CD1c-positive myeloid dendritic cell (primary cell): Measurements from ENCODE around the gene INTS3.

Experiments used
- DNase-seq: peaks from one replicate; pipeline ENCODE4 v3.0.0-alpha.2; 2016; ENCODE audit errors: extremely low spot score

INTS3 gene

DNA sequence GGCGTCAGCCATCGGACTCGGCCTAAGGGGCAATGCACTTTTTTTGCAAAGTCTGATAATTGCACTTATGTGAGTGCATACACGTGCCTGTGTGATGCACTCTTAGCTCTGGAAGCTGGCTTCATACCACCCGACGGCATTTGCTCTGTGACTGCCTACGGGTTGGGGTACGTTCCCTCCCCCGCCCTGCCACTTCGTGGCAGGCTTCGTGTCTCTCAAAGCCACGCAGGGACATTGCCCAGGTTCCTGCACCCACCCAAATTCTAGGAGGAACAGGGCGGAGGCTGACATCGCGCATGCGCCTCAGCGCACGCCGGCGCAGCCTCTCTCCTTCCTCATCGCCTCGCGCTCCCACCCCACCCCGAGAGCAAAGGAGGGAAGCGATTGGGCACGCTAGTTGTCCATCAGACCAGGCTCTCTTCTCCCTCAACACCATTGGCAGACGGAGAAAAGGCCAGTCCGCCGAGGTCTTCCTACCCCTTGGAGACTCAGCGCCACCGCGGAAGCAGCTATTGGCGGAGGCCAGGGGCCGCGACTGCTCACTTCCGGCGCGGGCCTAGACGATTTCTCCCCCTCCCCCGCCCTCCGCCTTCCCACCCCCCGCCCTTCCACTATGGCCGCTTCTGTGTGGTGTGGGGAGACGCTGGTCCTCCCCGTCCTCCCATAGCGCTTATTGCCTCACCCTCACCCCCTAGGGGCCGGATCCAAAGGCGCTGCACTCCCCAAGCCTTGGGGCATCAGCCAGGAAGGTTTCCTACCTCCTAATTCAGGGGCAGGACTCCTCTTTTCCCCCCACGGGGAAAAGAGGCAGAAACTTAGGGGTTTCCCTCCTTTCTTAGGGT is at the start of gene INTS3:
INTS3 (plus strand) TSS at position 588 of the 842 bp plus-strand sequence. CDS start 585 bp downstream, outside the sequence.
- peak; percentile 99 for DNase-seq

DNA sequence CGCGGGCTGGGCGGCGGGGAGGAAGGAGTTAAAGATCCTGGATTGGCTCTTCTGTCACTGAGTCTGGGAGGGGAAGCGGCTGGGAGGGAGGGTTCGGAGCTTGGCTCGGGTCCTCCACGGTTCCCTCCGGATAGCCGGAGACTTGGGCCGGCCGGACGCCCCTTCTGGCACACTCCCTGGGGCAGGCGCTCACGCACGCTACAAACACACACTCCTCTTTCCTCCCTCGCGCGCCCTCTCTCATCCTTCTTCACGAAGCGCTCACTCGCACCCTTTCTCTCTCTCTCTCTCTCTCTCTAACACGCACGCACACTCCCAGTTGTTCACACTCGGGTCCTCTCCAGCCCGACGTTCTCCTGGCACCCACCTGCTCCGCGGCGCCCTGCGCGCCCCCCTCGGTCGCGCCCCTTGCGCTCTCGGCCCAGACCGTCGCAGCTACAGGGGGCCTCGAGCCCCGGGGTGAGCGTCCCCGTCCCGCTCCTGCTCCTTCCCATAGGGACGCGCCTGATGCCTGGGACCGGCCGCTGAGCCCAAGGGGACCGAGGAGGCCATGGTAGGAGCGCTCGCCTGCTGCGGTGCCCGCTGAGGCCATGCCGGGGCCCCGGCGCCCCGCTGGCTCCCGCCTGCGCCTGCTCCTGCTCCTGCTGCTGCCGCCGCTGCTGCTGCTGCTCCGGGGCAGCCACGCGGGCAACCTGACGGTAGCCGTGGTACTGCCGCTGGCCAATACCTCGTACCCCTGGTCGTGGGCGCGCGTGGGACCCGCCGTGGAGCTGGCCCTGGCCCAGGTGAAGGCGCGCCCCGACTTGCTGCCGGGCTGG is 49.1 kb upstream of the INTS3 start, which contains the start of gene NPR1:
NPR1 (plus strand) TSS at position 170 of the 818 bp plus-strand sequence; CDS start at position 591, 421 bp downstream.
- DNase-seq = peak; percentile 46

- DNase-seq = peak; percentile 39
These were observed 48.3 kb upstream of the INTS3 start for GRCh38 chr1:153679337-153680119.

DNA sequence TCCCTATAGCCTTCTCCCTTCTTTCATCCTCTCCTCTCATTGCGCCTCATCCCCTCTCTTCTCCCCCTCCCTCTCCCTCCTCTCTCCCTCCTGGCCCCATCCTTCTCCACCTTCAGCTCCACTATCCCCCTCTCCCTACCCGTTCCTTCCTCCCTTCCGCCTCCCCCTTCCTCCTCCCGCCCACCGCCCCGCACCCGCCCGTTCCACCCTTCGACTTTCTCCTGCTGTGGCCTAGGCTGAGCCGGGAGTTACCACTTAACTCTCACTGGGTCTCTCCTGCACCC is 47.8 kb upstream of the INTS3 start:
- no peak for DNase-seq

DNA sequence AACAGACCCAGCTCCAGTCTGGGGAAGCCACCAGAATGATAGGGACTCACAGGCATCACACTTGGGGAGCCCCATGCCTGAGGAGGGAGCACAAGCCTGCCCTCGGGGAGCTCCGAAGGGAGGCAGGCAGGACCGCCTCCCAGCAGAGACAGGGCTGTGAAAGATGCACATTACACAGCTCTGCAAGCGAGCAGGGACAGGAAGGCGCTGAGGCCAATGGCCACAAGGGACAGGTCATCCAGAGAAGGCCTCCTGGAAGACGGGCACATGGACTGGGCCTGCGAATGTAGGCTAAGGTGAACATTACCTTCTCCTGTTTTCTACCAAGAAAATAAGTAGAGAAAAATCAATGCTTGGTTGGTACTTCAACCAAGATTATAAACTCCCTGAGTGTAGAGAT is 45.1 kb upstream of the INTS3 start:
- no peak for DNase-seq

DNA sequence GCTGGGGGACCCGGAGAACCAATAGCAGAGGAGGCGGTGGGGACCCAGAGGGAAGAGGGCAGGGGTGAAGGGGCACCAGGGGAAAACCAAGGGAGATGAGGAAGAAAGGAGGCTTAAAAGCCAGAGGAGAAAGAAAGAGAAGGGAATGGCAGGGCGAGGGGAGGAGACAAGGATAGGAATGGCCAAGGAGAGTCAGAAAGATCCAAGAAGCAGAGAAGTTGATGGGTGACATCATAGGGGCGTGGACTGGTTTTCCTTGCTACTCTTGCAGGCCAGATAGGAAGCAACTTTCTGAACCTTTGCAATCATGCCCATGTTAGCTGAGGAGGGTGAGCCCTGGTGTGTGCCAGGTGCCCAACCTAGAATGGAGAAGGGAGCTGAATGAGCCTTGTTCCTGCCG is 44.0 kb upstream of the INTS3 start:
- no peak for DNase-seq

GRCh38 chr1:153684892-153685291 is 43.0 kb upstream of the INTS3 start:
- no peak for DNase-seq

DNA sequence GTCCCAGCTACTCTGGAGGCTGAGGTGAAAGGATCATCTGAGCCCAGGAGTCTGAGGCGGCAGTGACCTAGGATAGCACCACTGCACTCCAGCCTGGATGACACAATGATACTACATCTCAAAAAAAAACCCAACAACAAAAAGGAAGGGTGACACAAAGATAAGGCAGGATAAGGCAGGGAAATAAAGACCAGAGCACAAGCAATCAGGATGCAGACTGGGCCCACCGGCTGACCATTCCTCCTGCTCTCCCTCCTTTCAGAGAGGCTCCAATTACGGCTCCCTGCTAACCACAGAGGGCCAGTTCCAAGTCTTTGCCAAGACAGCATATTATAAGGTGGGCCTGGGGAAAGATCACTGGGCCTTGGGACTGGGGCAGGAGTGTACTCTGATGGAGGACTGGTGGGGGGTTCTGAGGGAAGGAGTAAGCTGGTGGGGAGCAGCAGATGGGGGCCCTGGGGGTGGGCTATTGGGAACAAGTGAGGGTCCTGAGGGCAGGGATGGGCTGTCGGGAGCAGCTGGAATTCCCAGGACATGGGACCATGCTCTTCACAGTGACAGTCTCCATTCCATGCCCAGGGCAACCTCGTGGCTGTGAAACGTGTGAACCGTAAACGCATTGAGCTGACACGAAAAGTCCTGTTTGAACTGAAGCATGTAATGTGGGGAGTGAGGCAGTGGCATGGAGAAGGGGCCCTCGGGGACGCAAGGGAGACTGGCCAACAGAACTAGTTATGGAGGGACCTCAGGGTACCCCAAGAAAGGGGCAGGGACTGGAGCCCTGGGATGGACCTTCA is 42.1 kb upstream of the INTS3 start:
- no peak for DNase-seq

- no peak for DNase-seq
These were observed 40.3 kb upstream of the INTS3 start for GRCh38 chr1:153687346-153688125.

DNA sequence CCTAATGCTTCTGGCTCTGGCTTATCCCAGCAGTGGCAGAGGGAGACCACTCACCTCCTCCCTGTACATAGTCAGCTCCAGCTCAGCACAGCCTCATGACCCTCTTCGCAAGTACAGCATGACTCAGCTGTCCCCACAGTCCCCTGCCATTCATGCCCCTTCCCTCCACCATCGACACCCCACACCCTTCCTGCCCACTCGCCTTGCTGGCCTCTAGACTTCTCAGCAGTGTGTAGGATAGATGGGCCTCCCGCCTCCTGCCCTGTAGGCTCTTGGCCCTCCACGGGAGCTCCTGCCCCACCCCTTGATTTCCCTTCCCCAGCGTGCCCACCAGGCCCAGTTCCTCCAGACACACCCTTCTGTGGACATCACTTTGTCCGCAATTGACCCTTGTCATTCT is 39.6 kb upstream of the INTS3 start:
- no peak for DNase-seq

DNA sequence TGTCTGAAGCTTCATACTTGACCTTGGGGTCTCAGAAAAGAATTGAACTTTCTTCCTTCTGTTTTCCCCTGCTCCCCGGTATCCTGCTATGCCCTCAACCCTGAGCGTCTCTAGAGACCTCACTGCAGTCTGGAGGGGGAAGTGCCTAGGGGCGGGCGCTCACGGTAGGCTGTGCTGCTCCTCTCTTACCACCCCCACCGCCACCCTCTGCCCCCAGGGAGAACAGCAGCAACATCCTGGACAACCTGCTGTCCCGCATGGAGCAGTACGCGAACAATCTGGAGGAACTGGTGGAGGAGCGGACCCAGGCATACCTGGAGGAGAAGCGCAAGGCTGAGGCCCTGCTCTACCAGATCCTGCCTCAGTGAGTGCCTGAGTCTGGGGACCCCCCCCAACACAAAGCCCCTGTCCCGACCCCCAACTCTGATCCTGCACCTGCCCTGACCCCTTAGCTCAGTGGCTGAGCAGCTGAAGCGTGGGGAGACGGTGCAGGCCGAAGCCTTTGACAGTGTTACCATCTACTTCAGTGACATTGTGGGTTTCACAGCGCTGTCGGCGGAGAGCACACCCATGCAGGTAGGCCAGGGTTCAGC is 39.0 kb upstream of the INTS3 start:
- no peak for DNase-seq

GRCh38 chr1:153693466-153693865 is 34.4 kb upstream of the INTS3 start:
- no peak for DNase-seq

DNA sequence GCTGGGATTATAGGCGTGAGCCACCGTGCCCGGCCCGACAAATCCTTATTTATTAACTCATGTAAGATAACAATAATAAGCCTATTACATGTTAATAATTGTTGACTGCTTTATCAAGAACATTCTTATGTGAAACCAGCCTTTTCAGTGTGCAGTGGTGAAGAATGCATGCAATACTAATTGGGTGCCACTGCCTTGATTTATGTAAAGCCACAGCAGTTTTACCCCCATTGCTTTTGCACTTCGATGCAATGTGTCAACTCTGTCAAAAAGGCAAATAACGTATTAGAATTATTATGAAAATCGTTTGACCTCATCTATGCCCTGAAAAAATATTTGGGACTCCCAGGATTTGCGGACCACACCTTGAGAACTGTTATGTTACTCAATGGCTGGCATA is 31.1 kb upstream of the INTS3 start:
- DNase-seq = no peak

DNA sequence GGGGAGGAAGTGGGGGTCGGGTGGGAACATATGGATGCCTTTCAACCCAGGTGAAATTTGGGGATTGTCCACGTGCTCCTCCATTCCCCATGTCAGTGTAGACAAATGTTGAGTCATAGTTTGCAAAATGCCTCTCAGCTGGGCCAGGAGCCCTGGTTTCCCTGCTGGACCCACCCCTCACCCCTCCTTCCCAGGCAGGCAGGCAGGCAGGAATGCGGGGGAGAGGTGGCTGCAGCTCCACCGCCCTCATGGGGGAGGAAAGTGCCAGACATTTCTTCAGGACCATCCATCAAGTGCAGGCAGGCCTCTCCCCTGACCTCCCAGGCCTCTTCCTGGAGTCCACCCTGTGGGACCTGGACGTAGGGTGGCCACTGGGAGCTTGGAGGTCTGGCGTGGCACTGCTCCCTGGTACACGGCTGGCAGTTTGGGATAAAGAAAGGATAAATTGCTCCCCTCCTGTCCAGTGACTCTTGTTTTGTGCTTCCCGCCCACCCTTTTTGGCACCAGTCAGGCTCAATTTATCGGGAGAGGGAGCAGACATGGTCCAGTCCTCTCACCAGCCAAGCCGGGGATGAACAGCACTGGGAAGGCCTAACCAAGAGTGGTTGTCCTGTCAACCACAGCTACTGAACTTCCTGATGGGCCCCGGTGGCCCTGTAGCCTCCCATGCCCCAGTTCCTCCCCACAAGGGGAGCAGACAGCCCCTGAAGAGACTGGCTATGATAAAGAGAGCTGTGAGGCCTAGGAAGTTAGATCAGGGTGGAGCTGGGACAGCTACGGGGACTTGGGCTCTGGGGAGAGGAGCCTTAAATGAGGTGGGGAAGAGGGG is 30.4 kb upstream of the INTS3 start:
- DNase-seq = no peak

- no peak for DNase-seq
These were observed 29.6 kb upstream of the INTS3 start for GRCh38 chr1:153698020-153698922.

DNA sequence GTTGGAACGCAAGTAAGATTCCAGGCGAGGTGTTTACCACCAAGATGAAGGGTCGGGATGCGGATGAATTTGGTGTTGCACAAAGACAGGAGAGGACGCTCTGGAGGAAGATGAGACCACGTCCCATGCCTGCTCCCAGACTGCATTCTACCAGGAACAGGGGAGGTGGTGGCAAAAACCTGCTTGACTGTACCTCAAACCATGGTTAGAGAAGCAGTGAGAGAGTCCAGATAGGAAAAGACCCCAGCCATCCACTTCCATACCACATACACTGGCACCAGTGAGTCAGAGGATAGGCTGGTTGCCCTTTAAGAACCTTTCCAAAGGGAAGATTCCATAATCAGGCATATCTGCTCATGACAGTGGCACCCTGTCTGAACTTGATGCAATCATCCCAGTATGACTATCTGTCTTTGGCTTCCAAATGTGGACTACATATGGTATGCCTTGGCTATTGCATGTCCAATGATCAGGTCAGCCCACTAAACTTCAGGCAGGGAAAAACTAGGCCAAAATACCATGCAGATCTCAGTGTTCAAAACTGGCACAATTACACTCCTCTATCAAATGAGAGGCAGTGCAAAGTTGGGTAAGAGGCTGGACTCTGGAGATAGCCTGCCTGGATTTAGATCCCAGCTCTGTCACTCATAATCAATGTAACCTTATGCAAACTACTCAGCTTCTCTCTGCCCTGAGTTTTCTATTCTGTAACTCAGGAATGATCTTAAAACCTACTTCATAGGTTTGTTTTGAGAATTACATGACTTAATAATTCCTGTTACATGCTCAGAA is 28.7 kb upstream of the INTS3 start:
- DNase-seq = no peak

GRCh38 chr1:153699768-153700167 is 28.1 kb upstream of the INTS3 start:
- DNase-seq = no peak
